IMR-90 (cell line): ENCODE data around the gene EML6.

Experiments
- BHLHE40 ChIP-seq: fragments of 150-350 bp; IDR thresholded peaks from 2 replicates; pipeline ENCODE4 v1.6.1; 2016; ENCODE audit warnings: mild to moderate bottlenecking, low read depth, low read length
- CTCF ChIP-seq: conservative IDR thresholded peaks from 2 replicates; pipeline ENCODE4 v1.5.1; 2012; ENCODE audit warnings: mild to moderate bottlenecking, low read depth, low read length, improper control_type of control experiment
- POLR2A ChIP-seq: IDR thresholded peaks from 2 replicates; pipeline ENCODE4 v1.6.1; 2012; ENCODE audit warnings: mild to moderate bottlenecking, low read depth, low read length
- RAD21 ChIP-seq: IDR thresholded peaks from 2 replicates; pipeline ENCODE4 v1.6.1; 2012; ENCODE audit warnings: low read length, improper control_type of control experiment
- RCOR1 ChIP-seq: IDR thresholded peaks from 2 replicates; pipeline ENCODE4 v1.6.1; 2012; ENCODE audit warnings: mild to moderate bottlenecking, low read length, improper control_type of control experiment; ENCODE audit not compliant: insufficient replicate concordance

GRCh38 chr2:54685263-54685775, 38.1 kb upstream of the EML6 start:
- no peak for TF ChIP-seq CTCF
- no peak for TF ChIP-seq BHLHE40
- no peak for TF ChIP-seq RAD21
- TF ChIP-seq POLR2A, result no peak
- no peak for TF ChIP-seq RCOR1
